SK-N-DZ (cell line): ENCODE data around the gene SNX22.
A peak's percentile ranks its signal among the peaks of the same experiment; 100 is the strongest.

Source experiments
- DNase-seq: peaks from one replicate; pipeline ENCODE4 v3.0.0-alpha.2; 2015; ENCODE audit warnings: low spot score

SNX22 gene

GRCh38 chr15:64133623-64134344 lies 17.7 kb upstream of the SNX22 start:
- no peak for DNase-seq

GRCh38 chr15:64134345-64134829 lies 17.1 kb upstream of the SNX22 start:
- DNase-seq, result no peak

DNA sequence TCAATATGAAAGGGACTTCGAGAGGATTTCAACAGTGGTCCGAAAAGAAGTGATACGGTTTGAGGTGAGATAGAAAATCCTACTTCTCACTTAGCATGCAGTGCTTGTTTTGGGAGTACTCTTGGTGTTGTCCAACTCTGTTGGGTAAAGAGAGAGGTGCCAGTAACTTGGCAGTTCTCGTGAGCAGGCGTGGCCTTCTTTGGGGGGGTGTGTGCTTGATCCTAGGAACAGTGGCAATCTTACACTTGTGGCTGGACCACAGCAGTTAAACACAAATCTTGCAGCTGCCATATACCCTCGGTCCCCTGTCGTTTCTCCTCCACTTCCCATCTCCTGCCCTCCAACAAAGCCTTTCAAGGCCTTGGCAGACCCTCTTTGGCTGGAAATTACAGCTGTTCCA lies 15.2 kb upstream of the SNX22 start:
- DNase-seq, result no peak

- DNase-seq, result no peak
These were observed 14.2 kb upstream of the SNX22 start for GRCh38 chr15:64137226-64137833.

GRCh38 chr15:64138331-64138941 lies 13.1 kb upstream of the SNX22 start:
- no peak for DNase-seq

DNA sequence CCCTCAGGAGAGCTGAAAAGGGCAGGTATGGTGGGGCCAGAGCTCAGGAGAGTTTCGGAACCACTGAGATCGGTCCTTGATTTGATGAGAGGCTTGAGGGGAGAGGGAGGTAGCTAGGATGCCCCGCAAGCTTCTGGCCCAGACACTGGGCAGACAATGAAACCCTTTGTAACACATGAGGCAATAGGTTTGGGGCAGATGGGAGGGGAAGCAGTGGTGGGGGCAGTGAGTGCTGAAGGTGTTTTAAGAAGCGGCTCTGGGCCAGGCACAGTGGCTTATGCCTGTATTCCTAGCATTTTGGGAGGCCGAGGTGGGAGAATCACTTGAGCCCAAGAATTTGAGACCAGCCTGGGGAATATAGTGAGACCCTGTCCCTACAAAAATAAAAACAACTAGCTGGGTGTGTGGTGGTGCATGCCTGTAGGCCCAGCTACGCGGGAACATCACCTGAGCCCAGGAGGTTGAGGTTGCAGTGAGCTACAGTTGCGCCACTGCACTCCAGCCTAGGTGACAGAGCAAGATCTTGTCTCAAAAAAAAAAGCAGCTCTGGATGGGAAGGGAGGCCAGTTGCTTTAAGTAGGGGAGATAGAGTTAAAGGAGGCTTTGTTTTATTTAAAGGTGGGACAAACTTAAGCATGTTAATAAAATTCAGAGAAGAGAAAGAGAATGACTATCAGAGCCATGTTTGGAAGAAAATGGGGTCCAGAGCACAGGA lies 9.6 kb upstream of the SNX22 start:
- no peak for DNase-seq

GRCh38 chr15:64143276-64143675 lies 8.3 kb upstream of the SNX22 start:
- DNase-seq, result no peak

GRCh38 chr15:64144192-64144564 lies 7.4 kb upstream of the SNX22 start:
- no peak for DNase-seq

DNA sequence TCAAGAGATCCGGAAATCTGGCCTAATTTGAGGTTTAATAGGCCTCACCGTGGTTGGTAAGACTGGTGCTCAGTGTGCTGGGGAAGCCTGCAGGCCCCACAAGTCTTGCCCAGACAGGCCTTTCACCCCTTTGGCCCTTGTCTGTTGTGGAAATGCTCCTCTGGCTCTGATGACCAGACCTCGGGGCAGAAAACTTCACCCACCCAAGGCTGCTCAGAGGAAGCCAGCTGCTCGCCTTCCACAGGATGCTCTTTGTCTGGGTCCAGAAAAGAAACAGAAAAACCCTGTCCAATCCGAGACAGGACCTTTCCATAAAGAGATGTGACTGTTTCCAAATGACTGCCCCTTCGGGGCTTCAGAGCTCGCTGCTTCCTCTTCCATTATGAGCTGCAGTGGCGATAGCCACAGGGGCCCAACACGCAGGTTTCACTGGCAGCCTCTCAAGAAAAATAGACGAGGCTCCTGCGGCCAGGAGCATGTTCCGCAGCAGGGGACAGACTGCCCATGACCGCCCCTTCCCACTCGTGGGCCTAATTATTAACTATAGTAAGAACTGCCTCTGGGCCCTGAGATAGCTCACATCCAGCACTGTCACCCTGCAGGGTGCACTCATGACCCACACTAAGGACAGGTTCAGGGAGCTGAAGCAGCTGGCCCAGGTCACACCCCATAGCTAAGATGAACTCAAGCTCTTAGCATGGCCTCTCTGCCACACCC lies 6.8 kb upstream of the SNX22 start:
- no peak for DNase-seq

- DNase-seq, result no peak
These were observed 5.5 kb upstream of the SNX22 start for GRCh38 chr15:64146041-64146440.

DNA sequence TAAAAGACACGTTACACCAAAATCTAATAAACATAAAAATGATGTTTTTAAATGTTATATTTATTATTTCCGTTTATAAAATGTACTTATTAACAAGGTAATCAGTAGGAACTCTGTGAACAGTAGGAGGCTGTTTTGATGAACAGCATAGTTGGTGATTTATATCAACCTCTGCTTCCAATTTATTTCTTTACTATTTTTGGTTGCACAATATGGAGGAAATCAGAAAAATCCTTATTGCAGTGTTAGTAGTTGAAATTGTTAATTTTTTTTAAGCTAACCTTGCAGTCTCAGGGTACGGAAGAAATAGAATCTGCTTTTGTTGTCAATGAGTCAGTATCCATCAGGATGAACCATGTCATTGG lies 5.0 kb upstream of the SNX22 start:
- no peak for DNase-seq

DNA sequence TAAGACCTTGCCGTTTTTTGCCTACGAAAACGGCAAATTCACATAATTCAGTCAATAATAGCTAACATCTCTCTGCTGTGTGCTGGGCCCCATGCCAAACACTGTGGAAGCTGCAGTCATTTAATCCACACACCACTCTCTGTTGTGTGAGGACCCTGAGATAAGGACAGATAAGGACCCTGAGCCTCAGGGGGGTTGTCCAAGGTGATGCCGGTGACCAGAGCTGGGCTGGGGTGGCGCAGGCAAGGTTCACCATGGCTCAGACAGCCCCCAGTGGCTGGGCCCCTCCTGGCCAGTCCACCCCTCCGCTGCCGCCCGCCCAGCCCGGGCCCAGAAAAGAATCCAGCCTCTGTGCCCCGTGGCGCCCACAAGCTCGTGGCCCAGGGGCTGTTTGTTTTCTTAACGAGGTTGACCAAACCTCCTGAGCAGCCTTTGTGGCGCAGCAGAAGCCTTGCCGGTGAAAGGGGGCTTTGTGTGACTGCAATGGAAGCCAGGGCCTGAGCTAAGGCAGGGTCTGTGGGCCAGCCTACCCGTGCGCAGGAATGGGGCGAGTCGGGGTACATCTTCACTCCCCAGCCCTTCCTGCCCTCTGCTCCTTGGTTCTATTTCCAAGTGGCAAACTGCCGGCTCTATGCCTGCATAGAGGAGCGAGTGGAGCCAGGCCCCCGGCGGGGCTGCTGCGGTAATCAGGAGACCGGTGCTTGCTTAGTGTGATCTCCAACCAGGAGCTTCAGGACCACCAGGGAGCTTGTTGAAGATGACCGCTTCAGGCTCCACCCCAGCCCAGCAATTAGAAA lies 4.4 kb upstream of the SNX22 start:
- DNase-seq, result peak; percentile 79

GRCh38 chr15:64148168-64148567 lies 3.4 kb upstream of the SNX22 start:
- no peak for DNase-seq

DNA sequence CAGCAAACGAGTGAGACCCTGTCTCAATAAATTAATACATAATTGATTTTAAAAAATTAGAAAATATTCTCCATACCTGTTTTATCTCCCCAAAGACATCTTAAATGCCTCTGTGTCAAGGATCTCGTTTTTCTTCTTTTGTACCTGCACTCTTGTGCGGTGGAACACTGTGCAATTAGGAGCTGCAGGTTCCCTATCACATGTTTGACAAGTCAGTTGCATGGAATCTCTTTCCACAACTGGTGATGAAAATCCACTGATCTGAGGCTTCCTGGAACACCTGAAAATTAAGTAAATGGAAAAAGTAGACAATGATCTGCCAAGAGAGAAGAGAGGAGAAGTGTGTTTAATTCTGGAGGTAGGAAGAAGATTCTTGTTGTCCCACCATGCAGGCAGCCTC lies 3.0 kb upstream of the SNX22 start:
- DNase-seq, result no peak

DNA sequence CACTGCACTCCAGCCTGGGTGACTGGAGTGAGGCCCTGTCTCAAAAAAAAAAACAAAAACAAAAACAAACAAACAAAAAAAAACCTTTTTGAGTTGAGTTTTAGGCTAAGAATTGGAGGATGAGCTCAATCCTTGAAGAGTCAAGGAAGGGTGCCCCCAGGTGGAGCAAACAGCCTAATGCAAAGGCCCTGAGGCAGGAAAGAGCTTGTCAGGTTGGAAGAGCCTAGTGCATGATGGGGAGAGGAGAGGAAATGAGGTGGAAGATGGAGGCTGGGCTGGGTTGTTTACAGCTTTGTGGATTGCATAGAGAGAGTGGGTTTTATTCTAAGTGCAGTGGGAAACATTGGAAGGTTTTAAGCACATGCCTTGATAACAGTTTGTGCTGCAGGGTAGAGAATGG lies 2.1 kb upstream of the SNX22 start:
- no peak for DNase-seq

DNA sequence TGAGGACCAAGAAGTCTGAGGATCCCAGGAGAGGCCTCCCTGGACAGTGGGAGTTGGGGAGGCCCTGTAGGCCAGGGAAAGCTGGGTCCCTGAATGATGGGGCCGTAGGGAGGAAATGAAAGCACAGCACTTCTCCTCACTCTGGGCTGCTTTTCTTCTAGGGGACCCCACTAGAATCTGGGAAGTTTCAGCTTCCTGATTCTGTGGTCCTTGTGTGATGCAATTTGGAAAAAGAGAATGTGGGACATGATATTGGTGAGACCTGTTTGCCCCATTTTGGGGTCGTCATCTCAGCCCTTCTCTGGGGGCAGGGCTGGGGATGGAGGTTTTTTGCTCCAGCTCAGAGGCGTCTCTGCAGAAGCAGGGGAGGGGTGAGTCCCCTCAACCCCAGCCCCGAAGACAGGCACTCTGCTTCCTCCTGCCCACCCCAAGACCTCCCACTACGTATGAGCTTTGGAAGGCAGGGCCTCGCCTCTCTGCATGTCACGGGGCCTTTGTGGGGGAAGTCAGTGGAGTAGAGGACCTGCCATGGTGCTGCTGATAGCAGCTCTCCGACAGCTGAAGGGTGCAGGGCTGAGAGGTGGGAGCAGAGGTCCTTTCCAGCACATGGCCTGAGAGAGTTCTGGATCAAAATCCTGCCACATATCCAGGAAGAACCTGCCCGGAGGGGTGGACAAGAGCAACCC lies 1.5 kb upstream of the SNX22 start:
- DNase-seq, result no peak

DNA sequence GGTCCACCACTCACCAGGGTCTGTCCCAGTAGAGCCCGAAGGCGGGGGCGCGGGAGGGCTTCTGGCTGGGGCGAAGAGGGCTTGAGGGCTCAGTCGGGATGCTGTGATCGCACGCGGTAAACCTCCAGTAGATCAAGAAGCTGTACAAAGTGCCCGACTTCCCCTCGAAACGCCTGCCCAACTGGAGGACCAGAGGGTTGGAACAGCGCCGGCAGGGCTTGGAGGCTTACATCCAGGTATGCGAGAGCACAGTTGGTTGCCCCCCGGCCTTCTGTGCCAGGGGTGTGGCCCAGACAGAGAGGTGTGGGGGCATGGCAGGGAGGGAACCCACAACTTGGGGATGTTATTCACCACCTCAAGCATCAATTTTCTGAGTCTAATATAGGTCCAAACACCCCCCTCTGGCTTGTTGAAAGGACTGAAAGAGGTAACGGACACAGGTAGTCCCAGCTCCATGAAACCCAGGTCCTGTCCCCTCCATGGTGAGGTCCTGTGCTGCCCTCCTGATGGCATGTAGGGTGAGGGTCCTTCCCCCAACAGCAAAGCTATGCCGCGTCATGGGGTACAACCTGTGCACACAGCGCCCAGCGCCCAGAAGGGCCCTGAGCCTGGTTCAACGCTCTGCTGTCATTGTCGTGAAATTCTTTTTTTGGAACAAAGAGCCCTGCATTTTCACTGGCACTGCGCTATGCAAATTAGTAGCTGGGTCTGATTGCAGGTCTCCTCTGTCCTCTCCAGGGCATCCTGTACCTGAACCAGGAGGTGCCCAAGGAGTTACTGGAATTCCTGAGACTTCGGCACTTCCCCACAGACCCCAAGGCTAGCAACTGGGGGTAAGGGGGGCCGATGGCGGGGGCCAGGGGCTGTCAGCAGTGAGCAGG lies 1.2 kb downstream of the SNX22 start:
- DNase-seq, result no peak

DNA sequence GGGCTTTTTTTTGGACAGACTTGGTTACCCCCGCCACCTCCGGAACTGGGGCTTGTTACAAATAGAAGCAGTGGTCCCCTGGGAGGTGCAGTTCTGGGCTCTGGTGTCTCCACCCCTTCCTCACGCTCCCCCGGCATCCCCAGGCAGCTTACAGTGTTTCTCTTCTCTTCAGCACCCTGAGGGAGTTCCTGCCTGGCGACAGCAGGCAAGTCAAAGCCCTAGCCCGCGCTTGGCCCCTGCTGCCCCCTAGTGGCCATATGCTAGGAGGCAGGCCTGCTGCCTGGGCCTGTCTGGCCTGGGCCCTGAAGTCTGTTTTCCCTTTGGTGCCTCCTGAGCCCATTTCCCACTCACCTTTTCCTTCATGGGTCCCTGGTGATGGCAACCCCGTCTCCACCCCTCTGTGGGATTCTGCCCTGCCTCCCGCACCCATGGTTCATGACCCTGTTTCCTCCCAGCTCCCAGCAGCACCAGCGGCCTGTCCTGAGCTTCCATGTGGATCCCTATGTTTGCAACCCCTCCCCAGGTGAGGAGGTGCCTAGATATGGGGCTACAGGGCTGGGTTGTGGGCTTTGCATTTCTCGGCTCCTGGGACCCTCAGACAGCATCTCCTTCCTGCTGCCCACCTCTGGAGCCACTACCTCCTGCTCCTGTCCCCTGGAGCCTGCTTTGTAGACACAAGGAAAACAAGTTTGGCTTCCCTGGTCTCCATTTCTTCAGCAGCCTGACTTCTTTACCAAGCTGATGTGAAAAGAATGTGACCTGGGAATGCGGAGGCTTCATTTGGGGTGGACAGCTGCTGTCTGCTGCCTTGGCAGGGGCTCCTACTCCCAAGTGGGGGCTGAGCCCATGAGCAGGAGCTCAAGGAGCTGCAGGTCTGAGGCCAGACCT lies 2.2 kb downstream of the SNX22 start:
- DNase-seq, result peak; percentile 87
